Spleen (tissue), 7 donors: Measurements from ENCODE around the gene SATB1.

ENCODE experiments used
- POLR2A ChIP-seq, 3 donors: fragments of 450-650 bp; IDR thresholded peaks; one replicate each; pipeline ENCODE4 v1.5.1; 2017; ENCODE audit warnings: antibody characterized with exemption in 3 of 3, mild to moderate bottlenecking in 1 of 3
- TF ChIP-seq, protein P1 (sequence below), 11 experiments: fragments of 200-600 bp in 7 of 11; fragments of 450-650 bp in 4 of 11; sonication (generic) in 4 of 11; IDR thresholded peaks in 8 of 11; conservative IDR thresholded peaks in 3 of 11; 1 replicate in 7 of 11; 2 replicates in 4 of 11; pipeline versions ENCODE4 v1.4.0 to v1.8.0; 2016 to 2021; ENCODE audit warnings: antibody characterized with exemption in 11 of 11, inconsistent platforms in 4 of 11, mild to moderate bottlenecking in 1 of 11
- donor health status: DM: no; HTN: no; CAD: no; lungs with moderate emphysema.
- donor health status: DM: no; HTN: no; CAD: no.
- donor health status: DM: no; HTN: no; CAD: no.

DNA sequence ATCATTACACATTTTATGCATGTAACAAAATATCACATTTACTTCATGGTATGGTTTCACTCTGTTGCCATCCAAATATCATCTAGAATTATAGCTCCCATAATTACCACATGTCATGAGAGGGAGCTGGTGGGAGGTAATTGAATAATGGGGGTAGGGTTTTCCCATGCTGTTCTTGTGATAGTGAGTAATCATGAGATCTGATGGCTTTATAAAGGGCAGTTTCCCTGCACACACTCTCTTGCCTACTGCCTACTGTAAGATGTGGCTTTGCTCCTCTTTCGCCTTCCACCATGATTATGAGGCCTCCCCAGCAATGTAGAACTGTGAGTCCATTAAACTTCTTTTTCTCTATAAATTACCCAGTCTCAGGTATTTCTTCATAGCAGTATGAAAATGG, 123.4 kb downstream of the SATB1 start:
- TF ChIP-seq POLR2A (IDR thresholded peaks at IDR 0.05): no peak
- TF ChIP-seq, protein P1, sequence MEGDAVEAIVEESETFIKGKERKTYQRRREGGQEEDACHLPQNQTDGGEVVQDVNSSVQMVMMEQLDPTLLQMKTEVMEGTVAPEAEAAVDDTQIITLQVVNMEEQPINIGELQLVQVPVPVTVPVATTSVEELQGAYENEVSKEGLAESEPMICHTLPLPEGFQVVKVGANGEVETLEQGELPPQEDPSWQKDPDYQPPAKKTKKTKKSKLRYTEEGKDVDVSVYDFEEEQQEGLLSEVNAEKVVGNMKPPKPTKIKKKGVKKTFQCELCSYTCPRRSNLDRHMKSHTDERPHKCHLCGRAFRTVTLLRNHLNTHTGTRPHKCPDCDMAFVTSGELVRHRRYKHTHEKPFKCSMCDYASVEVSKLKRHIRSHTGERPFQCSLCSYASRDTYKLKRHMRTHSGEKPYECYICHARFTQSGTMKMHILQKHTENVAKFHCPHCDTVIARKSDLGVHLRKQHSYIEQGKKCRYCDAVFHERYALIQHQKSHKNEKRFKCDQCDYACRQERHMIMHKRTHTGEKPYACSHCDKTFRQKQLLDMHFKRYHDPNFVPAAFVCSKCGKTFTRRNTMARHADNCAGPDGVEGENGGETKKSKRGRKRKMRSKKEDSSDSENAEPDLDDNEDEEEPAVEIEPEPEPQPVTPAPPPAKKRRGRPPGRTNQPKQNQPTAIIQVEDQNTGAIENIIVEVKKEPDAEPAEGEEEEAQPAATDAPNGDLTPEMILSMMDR (IDR thresholded peaks at IDR 0.05 in 8 of 11, conservative IDR thresholded peaks at IDR 0.05 in 3 of 11): no peak
